ENCODE data around the gene DAB2IP. TPM values are rescaled to one million over a fixed set of nuclear protein-coding genes. Genes with fewer than 3 reads are reported as not detected.

The DAB2IP gene
- total and polyA plus RNA-seq, 2 of the 4 experiments (the other 2 are of a cell fraction), result 5.6 to 17.2 TPM

- dilution Hi-C loops (cut with HindIII; ENCODE audit: low sequenced_read_pairs, unreplicated experiment) (no loop called here), in situ Hi-C loops (cut with MboI; ENCODE audit: low sequenced_read_pairs) (no loop called here), intact Hi-C loops (cut with micrococcal nuclease) (loop anchor here (2.0 kb wide), 1 partner anchor 292 kb away; no protein-coding TSS in a partner anchor)
- H3K56ac ChIP-seq (ENCODE audit: extremely low read depth, insufficient read depth, low read length), result no peak overlapping the region
- WGBS, 2 experiments (ENCODE audit: extremely low coverage in 2 of 2, insufficient read length in 1 of 2), result 30% methylated on average over 12 of the region's 26 CpGs; no CpG with 5 or more reads in 1 of the 2 experiments
- H3K4me2 ChIP-seq (ENCODE audit: low read depth, low read length), result peak overlapping the region; percentile 58
- no peak overlapping the region for H2BK5ac ChIP-seq (ENCODE audit: low read depth, low read length, poor library complexity, severe bottlenecking)
- H2AK5ac ChIP-seq (ENCODE audit: low read depth, low read length), result 0 out of 2 replicates have a peak overlapping the region, but pooled peaks have one; percentile 20
- H3K18ac ChIP-seq (ENCODE audit: low read depth, low read length), result no peak overlapping the region
- no peak overlapping the region for H3K9ac ChIP-seq (ENCODE audit: low read depth, low read length)
- H3K9me1 ChIP-seq (ENCODE audit: insufficient read depth, low read length), result peaks cover 4% of the 10 kb centered on the region; the same call in 1 of the 2 replicates
- H4K20me1 ChIP-seq (ENCODE audit: insufficient read depth, low read length), result peaks cover 53% of the 10 kb centered on the region
- H2BK15ac ChIP-seq (ENCODE audit: low read depth, low read length), result no peak overlapping the region
- DNase-seq, result no peak
- H2AK9ac ChIP-seq (replicated peaks; ENCODE audit: low read depth, low read length, poor library complexity), result peak overlapping the region; percentile 77
- no peak overlapping the region for H3K14ac ChIP-seq (replicated peaks; ENCODE audit: low read depth, low read length)
- H2AFZ ChIP-seq (replicated peaks; ENCODE audit: low read length, poor library complexity), result peak overlapping the region; percentile 77
- no TSS peak for BruUV-seq (replicated peaks)
- ChIA-PET POLR2A (ENCODE audit: unreplicated experiment) (no interaction called here), CTCF (no interaction called here)
- peak overlapping the region; percentile 49; the same call in 1 of the 2 replicates for H3K23ac ChIP-seq (ENCODE audit: low read depth, low read length)
- no peak for ATAC-seq (ENCODE audit: low read depth)
- peak overlapping the region; percentile 9; the same call in 1 of the 2 replicates for H2BK120ac ChIP-seq (ENCODE audit: low read depth, low read length)
- H3K27ac ChIP-seq (ENCODE audit: insufficient read depth, low read length), result no peak overlapping the region
- no peaks in the 10 kb centered on the region for H3K9me3 ChIP-seq (ENCODE audit: control insufficient read depth, insufficient read depth, low read length)
- no peak overlapping the region for H4K8ac ChIP-seq (ENCODE audit: low read depth in 2 of 2, low read length in 2 of 2)
- TF ChIP-seq CEBPB (IDR thresholded peaks at IDR 0.05; ENCODE audit: low read depth, low read length) (no peak), CTCF (conservative IDR thresholded peaks at IDR 0.05; ENCODE audit: low read depth, low read length) (no peak), ELK1 (IDR thresholded peaks at IDR 0.05; ENCODE audit: borderline replicate concordance, low read depth, low read length) (no peak), SMC3 (IDR thresholded peaks at IDR 0.05; ENCODE audit: low read depth, low read length) (no peak), BHLHE40 (IDR thresholded peaks at IDR 0.05; ENCODE audit: low read depth, low read length) (no peak), MXI1 (IDR thresholded peaks at IDR 0.05; ENCODE audit: borderline replicate concordance, low read depth, low read length) (no peak; the same call in 1 of the 2 replicates), MAFK (IDR thresholded peaks at IDR 0.05; ENCODE audit: low read depth, low read length) (no peak), FOS (IDR thresholded peaks at IDR 0.05; ENCODE audit: low read depth, low read length) (no peak), RAD21 (IDR thresholded peaks at IDR 0.05; ENCODE audit: low read length) (no peak), NFE2L2 (IDR thresholded peaks at IDR 0.05; ENCODE audit: low read depth, low read length) (no peak)
- peaks cover 27 to 62% of the 10 kb centered on the region in 2 experiments for H3K79me1 ChIP-seq (ENCODE audit: low read depth in 1 of 2, low read length in 2 of 2)
- no peak overlapping the region for H2BK20ac ChIP-seq (ENCODE audit: low read depth, low read length)
- H3K4ac ChIP-seq (ENCODE audit: low read depth, low read length), result 0 out of 2 replicates have a peak overlapping the region, but pooled peaks have one; percentile 29
- H4K91ac ChIP-seq (ENCODE audit: insufficient read depth, low read depth, low read length), result 0 out of 2 replicates have a peak overlapping the region, but pooled peaks have one; percentile 5
- peaks cover 8% of the 10 kb centered on the region for H3K4me1 ChIP-seq (ENCODE audit: control insufficient read depth, insufficient read depth, low read length)
- no peaks in the 10 kb centered on the region for H3K36me3 ChIP-seq (ENCODE audit: control insufficient read depth, insufficient read depth, low read length)
- H3K4me3 ChIP-seq (ENCODE audit: insufficient read depth, low read depth, low read length), result peak overlapping the region; percentile 4; the same call in 1 of the 2 replicates
- no peaks in the 10 kb centered on the region for H3K27me3 ChIP-seq (ENCODE audit: control insufficient read depth, insufficient read depth, low read length)
- no peak overlapping the region for H4K5ac ChIP-seq (ENCODE audit: low read depth, low read length)
These were observed 49.5 kb downstream of the DAB2IP start for GRCh38 chr9:121700832-121701419.
